Brain microvascular endothelial cell (primary cell): Measurements from ENCODE around the gene MEIS3.
"Not testable (repeated sequence)": the region's sequence is repeated elsewhere in the genome, so short reads cannot be mapped to it uniquely, and the experiment has no call there.

Experiments
- DNase-seq: peaks from one replicate; pipeline ENCODE4 v3.0.0-alpha.2; 2020
- H3K27ac ChIP-seq: fragments of 250-450 bp; sonication (Bioruptor Pico); 2 replicates; pipeline ENCODE4 v1.5.1; 2020; ENCODE audit warnings: mild to moderate bottlenecking, moderate library complexity
- H3K27me3 ChIP-seq: fragments of 250-450 bp; sonication (Bioruptor Pico); replicated peaks from 2 replicates; pipeline ENCODE4 v1.5.1; 2020; ENCODE audit warnings: mild to moderate bottlenecking
- H3K36me3 ChIP-seq: fragments of 250-450 bp; sonication (Bioruptor Pico); replicated peaks from 2 replicates; pipeline ENCODE4 v1.5.1; 2020; ENCODE audit warnings: mild to moderate bottlenecking
- H3K4me3 ChIP-seq: 2 replicates; pipeline ENCODE4 v1.5.1; 2011; ENCODE audit warnings: low read depth, mild to moderate bottlenecking, control low read depth, low read length, moderate library complexity
- in situ Hi-C: cut with HindIII; loops from 2 replicates; pipeline ENCODE4 v1.10.0; 2017; ENCODE audit warnings: low sequenced_read_pairs, low pct_ligation_motif_present
- TF ChIP-seq, protein P1 (sequence below): IDR thresholded peaks from 2 replicates; pipeline ENCODE4 v1.5.1; 2011; ENCODE audit warnings: low read depth, mild to moderate bottlenecking, moderate library complexity, low read length, control low read depth, inconsistent platforms; ENCODE audit errors: missing control alignments

The MEIS3 gene

DNA sequence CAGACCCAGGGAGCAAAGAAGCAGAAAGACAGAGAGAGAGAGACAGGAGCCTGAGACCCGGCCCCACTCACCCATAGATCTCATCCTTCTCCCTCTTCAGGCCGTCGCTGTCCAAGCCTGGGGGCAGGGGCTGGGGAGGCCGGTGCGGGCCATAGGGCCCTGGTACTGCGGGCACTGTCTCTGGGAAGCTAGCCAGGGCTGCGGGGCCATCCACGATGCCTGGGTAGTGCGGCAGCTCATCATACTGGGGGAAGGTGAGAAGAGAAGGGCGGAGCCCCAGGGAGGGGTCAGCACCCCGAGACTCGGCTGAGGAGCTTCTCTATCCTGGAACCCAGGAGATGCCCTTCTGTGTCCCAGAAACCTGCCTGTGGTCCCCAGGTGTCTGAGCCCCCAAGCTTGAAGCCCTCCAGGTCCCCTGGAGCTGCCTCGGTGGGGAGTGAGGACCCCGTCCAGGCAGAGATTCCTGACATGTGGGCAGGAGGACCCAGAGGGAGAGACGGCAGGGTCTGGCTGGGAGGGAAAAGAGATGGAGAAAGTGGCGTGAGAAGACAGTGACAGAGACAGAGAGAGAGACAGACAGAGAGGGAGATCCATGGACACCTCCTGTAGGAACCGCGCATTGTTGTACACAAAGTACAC is 2.1 kb downstream of the MEIS3 start:
- H3K36me3 ChIP-seq = no peaks in the 10 kb centered on the region
- TF ChIP-seq, protein P1, sequence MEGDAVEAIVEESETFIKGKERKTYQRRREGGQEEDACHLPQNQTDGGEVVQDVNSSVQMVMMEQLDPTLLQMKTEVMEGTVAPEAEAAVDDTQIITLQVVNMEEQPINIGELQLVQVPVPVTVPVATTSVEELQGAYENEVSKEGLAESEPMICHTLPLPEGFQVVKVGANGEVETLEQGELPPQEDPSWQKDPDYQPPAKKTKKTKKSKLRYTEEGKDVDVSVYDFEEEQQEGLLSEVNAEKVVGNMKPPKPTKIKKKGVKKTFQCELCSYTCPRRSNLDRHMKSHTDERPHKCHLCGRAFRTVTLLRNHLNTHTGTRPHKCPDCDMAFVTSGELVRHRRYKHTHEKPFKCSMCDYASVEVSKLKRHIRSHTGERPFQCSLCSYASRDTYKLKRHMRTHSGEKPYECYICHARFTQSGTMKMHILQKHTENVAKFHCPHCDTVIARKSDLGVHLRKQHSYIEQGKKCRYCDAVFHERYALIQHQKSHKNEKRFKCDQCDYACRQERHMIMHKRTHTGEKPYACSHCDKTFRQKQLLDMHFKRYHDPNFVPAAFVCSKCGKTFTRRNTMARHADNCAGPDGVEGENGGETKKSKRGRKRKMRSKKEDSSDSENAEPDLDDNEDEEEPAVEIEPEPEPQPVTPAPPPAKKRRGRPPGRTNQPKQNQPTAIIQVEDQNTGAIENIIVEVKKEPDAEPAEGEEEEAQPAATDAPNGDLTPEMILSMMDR = no peak
- H3K27me3 ChIP-seq = peaks cover 45% of the 10 kb centered on the region
- H3K4me3 ChIP-seq = no peak overlapping the region
- H3K27ac ChIP-seq = no peak overlapping the region
- in situ Hi-C loops = no loop called here
- no peak for DNase-seq

DNA sequence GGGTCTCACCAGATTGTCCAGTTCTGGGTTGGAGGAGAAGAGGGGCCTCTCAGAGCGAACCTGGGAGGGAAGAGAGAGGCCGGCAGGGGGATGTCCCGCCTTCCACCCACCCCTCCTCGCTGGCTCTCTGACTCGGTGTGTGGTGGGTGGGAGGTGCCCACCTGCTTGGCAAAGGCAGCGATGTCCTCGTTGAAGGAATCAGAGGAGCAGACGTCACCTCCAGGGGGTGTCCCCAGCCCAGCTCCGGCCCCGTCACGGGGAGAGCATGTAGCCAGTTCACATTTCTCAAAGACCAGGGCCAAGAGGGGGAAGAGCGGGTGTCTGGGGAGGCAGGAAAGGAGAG is 2.7 kb downstream of the MEIS3 start:
- in situ Hi-C loops = no loop called here
- no peak overlapping the region for H3K27ac ChIP-seq
- TF ChIP-seq, protein P1 = no peak
- H3K36me3 ChIP-seq = no peaks in the 10 kb centered on the region
- no peak overlapping the region for H3K4me3 ChIP-seq
- H3K27me3 ChIP-seq = peaks cover 41% of the 10 kb centered on the region
- no peak for DNase-seq

DNA sequence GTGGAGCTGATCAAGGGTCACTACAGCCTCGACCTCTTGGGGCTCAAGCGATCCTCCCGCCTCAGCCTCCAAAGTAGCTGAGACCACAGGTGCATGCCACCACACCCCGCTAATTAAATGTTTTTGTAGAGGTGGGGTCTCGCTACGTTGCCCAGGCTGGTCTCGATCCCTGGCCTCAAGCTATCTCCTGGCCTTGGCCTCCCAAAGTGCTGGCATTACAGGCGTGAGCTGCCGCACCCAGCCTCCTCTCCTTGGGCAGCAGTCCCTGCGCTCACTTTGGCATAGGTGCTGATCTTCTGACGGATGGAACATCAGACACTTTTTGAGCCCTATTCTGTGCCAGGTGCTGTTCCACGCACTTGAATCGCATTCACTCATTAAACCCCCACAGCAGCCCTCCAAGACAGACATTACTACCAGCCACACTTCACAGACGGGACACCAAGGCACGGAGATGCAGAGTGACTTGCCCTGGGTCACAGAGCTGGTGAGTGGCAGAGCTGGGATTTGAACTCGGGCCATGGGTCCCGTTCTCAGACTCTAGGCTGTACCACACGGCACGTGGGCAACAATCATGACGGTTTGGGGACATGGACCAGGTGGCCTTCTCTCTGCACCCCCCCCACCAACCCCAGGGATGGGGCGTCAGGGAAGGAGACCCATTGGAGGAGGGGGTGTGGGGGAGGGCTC is 3.2 kb downstream of the MEIS3 start:
- TF ChIP-seq, protein P1 = no peak
- Histone ChIP-seq H3K4me3 (no peak overlapping the region), H3K27me3 (peaks cover 36% of the 10 kb centered on the region), H3K27ac (no peak overlapping the region), H3K36me3 (no peaks in the 10 kb centered on the region)
- in situ Hi-C loops = no loop called here
- no peak for DNase-seq

DNA sequence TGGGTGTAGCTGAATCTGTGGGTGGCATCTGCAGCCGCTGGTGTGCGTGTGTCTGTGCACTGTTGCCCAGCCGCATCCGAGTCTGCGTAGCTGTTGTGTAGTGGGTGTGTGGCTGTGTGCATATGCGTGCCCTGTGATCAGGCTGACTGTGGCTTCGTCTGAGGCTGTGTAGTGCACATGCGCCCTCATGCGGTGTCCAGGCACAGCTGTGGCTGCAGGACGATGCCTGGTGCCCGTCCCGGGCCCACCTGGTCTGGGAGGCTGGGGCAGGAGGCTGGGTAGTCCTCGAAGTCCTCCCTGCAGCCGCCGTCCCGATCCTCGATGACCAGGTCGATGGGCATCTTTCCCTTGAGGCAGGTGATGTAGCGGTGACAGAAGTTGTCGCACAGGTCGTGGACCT is 4.9 kb downstream of the MEIS3 start:
- Histone ChIP-seq H3K36me3 (no peaks in the 10 kb centered on the region), H3K27ac (no peak overlapping the region), H3K27me3 (peaks cover 21% of the 10 kb centered on the region), H3K4me3 (no peak overlapping the region)
- DNase-seq = no peak
- in situ Hi-C loops = no loop called here
- TF ChIP-seq, protein P1 = no peak

DNA sequence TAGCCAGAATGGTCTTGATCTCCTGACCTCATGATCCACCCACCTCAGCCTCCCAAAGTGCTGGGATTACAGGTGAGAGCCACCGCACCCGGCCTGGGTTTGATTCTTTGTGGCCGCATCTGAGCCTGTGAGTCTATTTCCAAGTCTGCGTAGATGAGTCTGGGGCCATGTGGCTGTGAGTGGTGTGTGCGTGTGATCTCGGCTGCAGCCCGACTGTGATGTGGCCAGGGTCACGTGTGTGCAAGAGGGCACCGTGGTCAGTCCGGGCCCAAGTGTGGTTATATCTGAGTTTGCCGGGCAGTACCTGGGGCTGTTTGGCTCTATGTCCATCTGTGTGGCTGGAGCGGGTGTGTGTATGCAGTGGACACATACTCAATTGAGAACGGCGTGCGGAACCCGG is 5.4 kb downstream of the MEIS3 start:
- H3K27ac ChIP-seq = no peak overlapping the region
- H3K4me3 ChIP-seq = no peak overlapping the region
- DNase-seq = no peak
- H3K36me3 ChIP-seq = no peaks in the 10 kb centered on the region
- TF ChIP-seq, protein P1 = no peak
- in situ Hi-C loops = no loop called here
- H3K27me3 ChIP-seq = peaks cover 18% of the 10 kb centered on the region

DNA sequence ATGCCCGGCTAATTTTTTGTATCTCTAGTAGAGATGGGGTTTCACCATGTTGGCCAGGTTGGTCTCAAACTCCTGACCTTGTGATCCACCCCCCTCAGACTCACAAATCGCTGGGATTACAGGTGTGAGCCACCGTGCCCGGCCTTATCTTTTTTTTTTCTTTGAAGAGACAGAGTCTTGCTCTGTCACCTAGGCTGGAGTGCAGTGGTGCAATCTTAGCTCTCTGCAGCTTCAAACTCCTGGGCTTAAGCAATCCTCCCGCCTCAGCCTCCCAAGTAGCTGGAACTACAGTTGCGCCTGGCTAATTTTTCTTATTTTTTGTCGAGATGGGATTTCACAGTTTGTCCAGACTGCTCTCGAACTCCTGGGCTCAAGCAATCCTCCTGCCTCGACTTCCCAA is 7.6 kb downstream of the MEIS3 start:
- H3K27me3 ChIP-seq, DNase-seq, H3K36me3 ChIP-seq, H3K4me3 ChIP-seq, in situ Hi-C loops, H3K27ac ChIP-seq: not testable (repeated sequence)
